SU-DHL-6 (cell line): ENCODE measurements around the gene STK38.
"Not testable (repeated sequence)": the region's sequence is repeated elsewhere in the genome, so short reads cannot be mapped to it uniquely, and the experiment has no call there.

Experiments
- H2AFZ ChIP-seq: fragments of 200-600 bp; sonication (generic); 2 replicates; pipeline ENCODE4 v1.6.1; 2014; ENCODE audit warnings: low read depth, mild to moderate bottlenecking, moderate library complexity, mixed read lengths, antibody characterized with exemption, low read length; ENCODE audit not compliant: severe bottlenecking
- H3F3A ChIP-seq: fragments of 200-600 bp; shearing (Covaris generic); 2 replicates; pipeline ENCODE4 v1.6.0; 2016; ENCODE audit warnings: antibody characterized with exemption, mild to moderate bottlenecking; ENCODE audit not compliant: insufficient read depth
- H3K27ac ChIP-seq: fragments of 200-600 bp; sonication (generic); 2 replicates; pipeline ENCODE4 v1.5.1; 2016; ENCODE audit warnings: low read depth, mild to moderate bottlenecking, low read length, moderate library complexity, mixed read lengths
- H3K27me3 ChIP-seq: fragments of 200-600 bp; sonication (generic), shearing (Covaris generic); 2 replicates; pipeline ENCODE4 v1.6.0; 2014; ENCODE audit warnings: mild to moderate bottlenecking, low read length
- H3K36me3 ChIP-seq: fragments of 200-600 bp; sonication (generic); 2 replicates; pipeline ENCODE4 v1.6.1; 2014; ENCODE audit warnings: mild to moderate bottlenecking, low read length, mixed read lengths
- H3K4me2 ChIP-seq: fragments of 300-600, 200-600 bp; shearing (Covaris generic), sonication (generic); 2 replicates; pipeline ENCODE4 v1.6.0; 2014; ENCODE audit warnings: low read length, low read depth, mild to moderate bottlenecking; ENCODE audit not compliant: poor library complexity, severe bottlenecking
- H3K4me3 ChIP-seq: fragments of 200-600 bp; sonication (generic); 2 replicates; pipeline ENCODE4 v1.5.1; 2014; ENCODE audit warnings: antibody characterized with exemption, low read length, mild to moderate bottlenecking, mixed read lengths; ENCODE audit not compliant: insufficient read depth, poor library complexity, severe bottlenecking
- H3K79me2 ChIP-seq: fragments of 200-600 bp; sonication (generic); 2 replicates; pipeline ENCODE4 v1.6.1; 2014; ENCODE audit warnings: mild to moderate bottlenecking, low read length, moderate library complexity; ENCODE audit not compliant: insufficient read depth
- H3K9ac ChIP-seq: fragments of 200-600 bp; sonication (generic); 2 replicates; pipeline ENCODE4 v1.7.0; 2014; ENCODE audit warnings: mild to moderate bottlenecking, low read length
- H3K9me2 ChIP-seq: fragments of 200-600 bp; sonication (generic); replicated peaks from 2 replicates; pipeline ENCODE4 v1.6.1; 2014; ENCODE audit warnings: low read length; ENCODE audit not compliant: insufficient read depth
- H3K9me3 ChIP-seq: fragments of 200-600 bp; sonication (generic); 2 replicates; pipeline ENCODE4 v1.6.1; 2014; ENCODE audit warnings: low read length, mixed read lengths; ENCODE audit not compliant: insufficient read depth
- H4K20me1 ChIP-seq: fragments of 200-600 bp; sonication (generic); 2 replicates; pipeline ENCODE4 v1.6.1; 2014; ENCODE audit warnings: low read depth, mild to moderate bottlenecking, antibody characterized with exemption, low read length, moderate library complexity, mixed read lengths
- EZH2phosphoT487 ChIP-seq: fragments of 200-600 bp; sonication (generic), shearing (Covaris generic); conservative IDR thresholded peaks from 2 replicates; pipeline ENCODE4 v1.6.1; 2018; ENCODE audit warnings: mild to moderate bottlenecking, antibody characterized with exemption, low read length, moderate library complexity, mixed read lengths
- TF ChIP-seq, protein P1 (sequence below): fragments of 200-600 bp; sonication (generic); IDR thresholded peaks from one replicate; pipeline ENCODE4 v1.5.1; 2017; ENCODE audit warnings: antibody characterized with exemption, mild to moderate bottlenecking, low read length, moderate library complexity; ENCODE audit not compliant: insufficient read depth, poor library complexity, severe bottlenecking

Gene STK38

DNA sequence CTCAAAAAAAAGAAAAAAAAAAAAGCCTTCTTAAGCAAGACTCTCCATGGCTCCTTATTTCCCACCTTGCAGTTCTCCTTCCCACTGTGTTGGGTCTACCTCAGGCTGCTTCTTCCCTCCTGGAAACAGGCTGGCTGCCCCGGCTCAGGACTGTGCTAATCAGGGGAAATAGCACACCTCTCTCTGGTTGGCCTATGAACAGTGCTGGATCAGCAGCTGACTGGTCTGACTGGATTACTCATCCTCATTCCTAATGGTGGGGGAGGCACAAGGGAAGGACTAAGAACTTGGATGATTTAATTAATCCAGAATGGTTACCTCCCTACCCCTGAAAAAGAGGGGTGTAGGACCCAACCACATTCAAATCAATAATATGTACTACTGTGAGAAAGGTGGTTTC is 43.0 kb upstream of the STK38 start:
- H3K27ac ChIP-seq = no peak overlapping the region
- H3K36me3 ChIP-seq = peaks cover 7% of the 10 kb centered on the region
- no peak overlapping the region for H3K4me3 ChIP-seq
- no peaks in the 10 kb centered on the region for H3K9me3 ChIP-seq
- peaks cover 48% of the 10 kb centered on the region for H3F3A ChIP-seq
- TF ChIP-seq, protein P1, sequence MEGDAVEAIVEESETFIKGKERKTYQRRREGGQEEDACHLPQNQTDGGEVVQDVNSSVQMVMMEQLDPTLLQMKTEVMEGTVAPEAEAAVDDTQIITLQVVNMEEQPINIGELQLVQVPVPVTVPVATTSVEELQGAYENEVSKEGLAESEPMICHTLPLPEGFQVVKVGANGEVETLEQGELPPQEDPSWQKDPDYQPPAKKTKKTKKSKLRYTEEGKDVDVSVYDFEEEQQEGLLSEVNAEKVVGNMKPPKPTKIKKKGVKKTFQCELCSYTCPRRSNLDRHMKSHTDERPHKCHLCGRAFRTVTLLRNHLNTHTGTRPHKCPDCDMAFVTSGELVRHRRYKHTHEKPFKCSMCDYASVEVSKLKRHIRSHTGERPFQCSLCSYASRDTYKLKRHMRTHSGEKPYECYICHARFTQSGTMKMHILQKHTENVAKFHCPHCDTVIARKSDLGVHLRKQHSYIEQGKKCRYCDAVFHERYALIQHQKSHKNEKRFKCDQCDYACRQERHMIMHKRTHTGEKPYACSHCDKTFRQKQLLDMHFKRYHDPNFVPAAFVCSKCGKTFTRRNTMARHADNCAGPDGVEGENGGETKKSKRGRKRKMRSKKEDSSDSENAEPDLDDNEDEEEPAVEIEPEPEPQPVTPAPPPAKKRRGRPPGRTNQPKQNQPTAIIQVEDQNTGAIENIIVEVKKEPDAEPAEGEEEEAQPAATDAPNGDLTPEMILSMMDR = no peak
- TF ChIP-seq EZH2phosphoT487 = no peak
- H3K27me3 ChIP-seq = no peaks in the 10 kb centered on the region
- peaks cover 6% of the 10 kb centered on the region for H4K20me1 ChIP-seq
- peaks cover 10% of the 10 kb centered on the region for H3K79me2 ChIP-seq
- H3K9ac ChIP-seq = no peak overlapping the region
- H2AFZ ChIP-seq = no peak overlapping the region
- no peaks in the 10 kb centered on the region for H3K9me2 ChIP-seq
- H3K4me2 ChIP-seq = no peak overlapping the region

DNA sequence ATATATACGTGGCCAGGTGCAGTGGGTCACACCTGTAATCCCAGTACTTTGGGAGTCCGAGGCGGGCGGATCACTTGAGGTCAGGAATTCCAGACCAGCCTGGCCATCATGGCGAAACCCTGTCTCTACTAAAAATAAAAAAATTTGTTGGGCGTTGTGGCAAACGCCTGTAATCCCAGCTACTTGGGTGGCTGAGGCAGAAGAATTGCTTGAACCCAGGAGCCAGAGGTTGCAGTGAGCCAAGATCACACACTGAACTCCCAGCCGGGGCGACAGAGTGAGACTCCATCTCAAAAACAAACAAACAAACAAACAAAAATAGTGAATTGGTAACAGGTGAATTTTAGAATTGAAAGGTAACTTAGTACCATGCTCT is 41.7 kb upstream of the STK38 start:
- H3K27ac ChIP-seq, H2AFZ ChIP-seq, H4K20me1 ChIP-seq, H3K9me2 ChIP-seq, H3K4me2 ChIP-seq, H3K36me3 ChIP-seq, H3K4me3 ChIP-seq, H3K79me2 ChIP-seq, H3K9ac ChIP-seq, H3K27me3 ChIP-seq, H3K9me3 ChIP-seq: not testable (repeated sequence)
- H3F3A ChIP-seq = peaks cover 42% of the 10 kb centered on the region

DNA sequence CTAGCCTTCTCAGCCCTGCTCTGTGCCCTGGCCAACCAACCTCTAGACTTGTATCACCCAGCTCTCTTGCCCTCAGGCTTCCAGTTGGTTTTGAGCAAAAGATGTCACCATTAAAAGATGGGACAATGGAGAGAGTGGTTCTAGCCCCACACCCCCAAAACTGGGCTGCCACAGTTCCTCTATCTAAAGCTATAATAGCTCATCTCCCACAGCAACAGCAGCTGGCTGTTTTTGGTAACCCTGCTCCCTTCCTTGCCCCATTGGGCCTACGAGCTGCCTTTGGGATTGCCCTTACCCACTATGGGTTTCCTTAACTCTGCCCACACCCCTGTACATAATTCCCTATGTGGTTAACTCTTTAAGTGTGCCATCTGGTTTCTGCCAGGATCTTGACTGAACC is 39.3 kb upstream of the STK38 start:
- Histone ChIP-seq H3K4me2 (no peak overlapping the region), H4K20me1 (no peaks in the 10 kb centered on the region), H3K79me2 (no peaks in the 10 kb centered on the region), H3F3A (peaks cover 31% of the 10 kb centered on the region), H3K27ac (no peak overlapping the region), H3K36me3 (no peaks in the 10 kb centered on the region), H3K9me3 (no peaks in the 10 kb centered on the region), H3K9ac (no peak overlapping the region), H2AFZ (no peak overlapping the region), H3K27me3 (no peaks in the 10 kb centered on the region), H3K9me2 (no peaks in the 10 kb centered on the region), H3K4me3 (no peak overlapping the region)
- TF ChIP-seq EZH2phosphoT487 = no peak
- TF ChIP-seq, protein P1 = no peak

GRCh38 chr6:36581716-36582115 is 34.4 kb upstream of the STK38 start:
- Histone ChIP-seq H3K27ac (no peak overlapping the region), H3K4me2 (no peak overlapping the region), H3K9ac (no peak overlapping the region), H3K9me3 (no peaks in the 10 kb centered on the region), H3F3A (peaks cover 17% of the 10 kb centered on the region), H3K4me3 (no peak overlapping the region), H3K9me2 (no peaks in the 10 kb centered on the region), H2AFZ (no peak overlapping the region), H4K20me1 (no peaks in the 10 kb centered on the region), H3K36me3 (no peaks in the 10 kb centered on the region), H3K27me3 (no peaks in the 10 kb centered on the region), H3K79me2 (no peaks in the 10 kb centered on the region)
- TF ChIP-seq EZH2phosphoT487 = no peak
- TF ChIP-seq, protein P1 = no peak
